Common myeloid progenitor, CD34-positive (primary cell): ENCODE results near the gene SKOR1.

ENCODE experiments used
- CTCF ChIA-PET: fragments of 350-600 bp; sonication (Branson Sonifier 250); formaldehyde crosslinking; loops from one replicate; lab custom pipeline; 2021; ENCODE audit warnings: antibody characterized with exemption; lab: Charles Lee
- POLR2A ChIA-PET: fragments of 350-600 bp; sonication (Branson Sonifier 250); formaldehyde crosslinking; loops from one replicate; lab custom pipeline; 2021; ENCODE audit warnings: antibody characterized with exemption; lab: Charles Lee
- DNase-seq, 3 donors: peaks; one replicate each; pipeline versions ENCODE4 v3.0.0 to v3.0.0-alpha.2; 2013
- H3K27ac ChIP-seq, 2 experiments: 1 replicate in 1 of 2; 2 replicates in 1 of 2; pipeline ENCODE4 v1.7.0; 2013; ENCODE audit warnings: inconsistent platforms in 2 of 2, low read length in 2 of 2, mild to moderate bottlenecking in 2 of 2, low read depth in 1 of 2, moderate library complexity in 1 of 2; ENCODE audit not compliant: severe bottlenecking in 2 of 2, insufficient read depth in 1 of 2, poor library complexity in 1 of 2
- H3K27me3 ChIP-seq, 5 experiments: replicated peaks in 2 of 5; 1 replicate in 3 of 5; 2 replicates in 2 of 5; pipeline versions ENCODE4 v1.6.1 to v1.7.0; 2013; ENCODE audit warnings: low read length in 4 of 5, mild to moderate bottlenecking in 2 of 5, moderate library complexity in 2 of 5, inconsistent platforms in 1 of 5; ENCODE audit not compliant: insufficient read depth in 5 of 5, control insufficient read depth in 4 of 5
- H3K36me3 ChIP-seq, 4 experiments: 1 replicate in 2 of 4; 2 replicates in 2 of 4; pipeline versions ENCODE4 v1.6.1 to v1.7.0; 2013; ENCODE audit warnings: low read length in 3 of 4, control low read depth in 1 of 4, mild to moderate bottlenecking in 1 of 4; ENCODE audit not compliant: control insufficient read depth in 4 of 4, insufficient read depth in 4 of 4
- H3K4me1 ChIP-seq, 4 experiments: 1 replicate in 3 of 4; 2 replicates in 1 of 4; pipeline versions ENCODE4 v1.6.1 to v1.7.1; 2013; ENCODE audit warnings: low read length in 3 of 4, mild to moderate bottlenecking in 3 of 4, control low read depth in 1 of 4, inconsistent platforms in 1 of 4, moderate library complexity in 1 of 4; ENCODE audit not compliant: control insufficient read depth in 4 of 4, insufficient read depth in 4 of 4; ENCODE audit errors: control extremely low read depth in 1 of 4
- H3K4me3 ChIP-seq, 7 experiments: 1 replicate in 4 of 7; 2 replicates in 3 of 7; pipeline versions ENCODE4 v1.5.1 to v1.7.0; 2013; ENCODE audit warnings: mild to moderate bottlenecking in 7 of 7, low read length in 6 of 7, moderate library complexity in 6 of 7, inconsistent platforms in 2 of 7, low read depth in 2 of 7, control low read depth in 1 of 7; ENCODE audit not compliant: insufficient read depth in 4 of 7, control insufficient read depth in 1 of 7; ENCODE audit errors: extremely low read depth in 1 of 7
- H3K9me3 ChIP-seq, 5 experiments: 1 replicate in 4 of 5; 2 replicates in 1 of 5; pipeline versions ENCODE4 v1.6.1 to v1.7.1; 2013; ENCODE audit warnings: low read length in 4 of 5, mild to moderate bottlenecking in 2 of 5, inconsistent platforms in 1 of 5, low read depth in 1 of 5, moderate library complexity in 1 of 5; ENCODE audit not compliant: control insufficient read depth in 4 of 5, insufficient read depth in 2 of 5; ENCODE audit errors: control extremely low read depth in 1 of 5
- WGBS: methylation state at CpG from one replicate; pipeline ENCODE4 v1.1.5; 2013; ENCODE audit not compliant: insufficient coverage; 5-methylcytosine and 5-hydroxymethylcytosine counted together

The SKOR1 gene

DNA sequence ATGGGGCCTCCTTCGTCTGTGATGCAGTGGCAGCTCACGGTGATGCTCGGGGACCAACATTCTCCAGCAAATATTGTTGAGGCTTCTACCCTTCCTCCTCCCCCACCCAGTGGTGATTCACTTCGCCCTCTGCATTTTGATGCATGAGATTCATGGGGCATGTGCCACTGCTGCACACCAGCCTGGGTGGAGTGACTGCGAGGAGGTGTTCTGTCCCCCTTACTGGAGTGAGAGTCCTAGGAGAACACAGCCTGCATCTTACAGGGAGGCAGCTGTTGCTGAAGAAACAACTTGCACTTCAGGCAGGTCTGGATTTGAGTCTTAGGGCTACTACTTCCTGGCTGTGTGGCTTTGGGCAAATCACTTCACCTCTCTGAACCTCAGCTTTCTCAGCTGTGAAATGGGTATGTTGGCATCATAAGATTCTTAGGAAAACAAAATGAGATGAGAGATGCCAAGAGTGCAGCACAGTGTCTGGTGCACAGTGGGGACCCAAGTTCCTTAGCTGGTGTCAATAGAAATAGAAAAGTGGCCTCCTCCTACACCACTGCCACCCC, 10.2 kb upstream of the SKOR1 start:
- no peak for DNase-seq
- ChIA-PET POLR2A (no interaction called here), CTCF (no interaction called here)
- Histone ChIP-seq H3K9me3 (peaks cover 0 to 20% (median 2%) of the 10 kb centered on the region in 5 experiments), H3K4me3 (no peak overlapping the region), H3K4me1 (peaks cover 0 to 16% (median 7%) of the 10 kb centered on the region in 4 experiments), H3K27me3 (peaks cover 0 to 38% (median 18%) of the 10 kb centered on the region in 5 experiments), H3K27ac (no peak overlapping the region), H3K36me3 (peaks cover 0 to 12% (median 0%) of the 10 kb centered on the region in 4 experiments)
- 93% methylated on average over 5 of the region's 5 CpGs for WGBS

GRCh38 chr15:67816668-67817067, 8.6 kb upstream of the SKOR1 start:
- POLR2A ChIA-PET, result no interaction called here
- CTCF ChIA-PET, result no interaction called here
- no peak for DNase-seq
- Histone ChIP-seq H3K4me1 (peaks cover 0 to 24% (median 13%) of the 10 kb centered on the region in 4 experiments), H3K9me3 (peaks cover 0 to 21% (median 6%) of the 10 kb centered on the region in 5 experiments), H3K27ac (no peak overlapping the region), H3K4me3 (no peak overlapping the region), H3K27me3 (peaks cover 0 to 54% (median 29%) of the 10 kb centered on the region in 5 experiments), H3K36me3 (peaks cover 0 to 12% (median 0%) of the 10 kb centered on the region in 4 experiments)
- no CpG with 5 or more reads among the region's 3 CpGs for WGBS

GRCh38 chr15:67818464-67818863, 6.8 kb upstream of the SKOR1 start:
- CTCF ChIA-PET, result interaction anchor here (0.6 to 1.5 kb wide), 3 partner anchors 18 to 36 kb away, joined by 3 to 4 read pairs (median 3); no protein-coding TSS in a partner anchor
- Histone ChIP-seq H3K4me1 (peaks cover 0 to 25% (median 16%) of the 10 kb centered on the region in 4 experiments), H3K4me3 (no peak overlapping the region), H3K36me3 (peaks cover 0 to 12% (median 0%) of the 10 kb centered on the region in 4 experiments), H3K9me3 (peaks cover 0 to 22% (median 6%) of the 10 kb centered on the region in 5 experiments), H3K27ac (no peak overlapping the region), H3K27me3 (peaks cover 0 to 72% (median 42%) of the 10 kb centered on the region in 5 experiments)
- WGBS, result 82% methylated on average over 2 of the region's 3 CpGs
- no peak for DNase-seq
- POLR2A ChIA-PET, result interaction anchor here (0.6 kb wide), 1 partner anchor 33 kb away, joined by 4 read pairs; no protein-coding TSS in a partner anchor

DNA sequence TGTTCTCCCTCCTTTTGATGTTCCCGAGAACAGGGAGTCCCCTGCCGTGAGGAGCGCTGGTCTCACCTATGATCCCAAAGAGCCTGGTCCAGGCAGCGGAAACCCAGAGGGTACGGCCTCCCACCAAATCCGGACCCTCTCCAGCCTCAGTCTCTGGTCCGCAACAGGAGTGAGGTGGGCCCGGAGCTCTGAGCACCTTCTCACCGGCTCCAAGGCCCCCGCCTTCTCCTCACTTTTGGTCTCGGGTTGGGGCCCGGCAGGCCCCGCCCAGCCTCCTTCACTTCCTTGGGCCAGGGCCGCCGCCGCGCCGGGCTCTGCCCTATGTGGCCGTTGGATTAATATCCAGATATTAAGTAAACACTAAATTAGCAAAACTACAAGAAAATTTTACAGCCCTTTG, 5.7 kb upstream of the SKOR1 start:
- WGBS, result 22% methylated on average over 13 of the region's 19 CpGs
- Histone ChIP-seq H3K4me3 (no peak overlapping the region), H3K27me3 (peaks cover 0 to 84% (median 50%) of the 10 kb centered on the region in 5 experiments), H3K27ac (no peak overlapping the region), H3K9me3 (peaks cover 0 to 22% (median 6%) of the 10 kb centered on the region in 5 experiments), H3K36me3 (peaks cover 0 to 12% (median 0%) of the 10 kb centered on the region in 4 experiments), H3K4me1 (peaks cover 0 to 33% (median 21%) of the 10 kb centered on the region in 4 experiments)
- ChIA-PET CTCF (no interaction called here), POLR2A (no interaction called here)
- DNase-seq, result no peak

- Histone ChIP-seq H3K27ac (no peak overlapping the region), H3K9me3 (peaks cover 0 to 22% (median 6%) of the 10 kb centered on the region in 5 experiments), H3K4me1 (peaks cover 0 to 35% (median 21%) of the 10 kb centered on the region in 4 experiments), H3K27me3 (peaks cover 0 to 86% (median 50%) of the 10 kb centered on the region in 5 experiments), H3K36me3 (peaks cover 0 to 7% (median 0%) of the 10 kb centered on the region in 4 experiments), H3K4me3 (no peak overlapping the region)
- 12% methylated on average over 42 of the region's 50 CpGs for WGBS
- peak in 2 of 3 donors; percentile 44 to 48 for DNase-seq
- ChIA-PET CTCF (interaction anchor here (1.1 to 1.2 kb wide), 2 partner anchors 11 to 14 kb away, joined by 3 to 4 read pairs; no protein-coding TSS in a partner anchor), POLR2A (interaction anchor here (0.6 kb wide), 1 partner anchor 204 kb away, joined by 3 read pairs; no protein-coding TSS in a partner anchor)
Measured at GRCh38 chr15:67820122-67820991, 5.0 kb upstream of the SKOR1 start.

GRCh38 chr15:67820992-67821783, 4.1 kb upstream of the SKOR1 start:
- H3K27ac ChIP-seq, result no peak overlapping the region
- ChIA-PET CTCF (interaction anchor here (1.1 to 1.2 kb wide), 2 partner anchors 12 to 15 kb away, joined by 3 to 4 read pairs; no protein-coding TSS in a partner anchor), POLR2A (interaction anchor here (0.6 kb wide), 1 partner anchor 205 kb away, joined by 3 read pairs; no protein-coding TSS in a partner anchor)
- WGBS, result 7% methylated on average over 30 of the region's 39 CpGs
- peak in 2 of 3 donors; percentile 81 for DNase-seq
- peaks cover 0 to 94% (median 57%) of the 10 kb centered on the region in 5 experiments for H3K27me3 ChIP-seq
- H3K4me1 ChIP-seq, result peaks cover 0 to 44% (median 29%) of the 10 kb centered on the region in 4 experiments
- H3K9me3 ChIP-seq, result peaks cover 0 to 18% (median 4%) of the 10 kb centered on the region in 5 experiments
- peaks cover 0 to 4% (median 0%) of the 10 kb centered on the region in 4 experiments for H3K36me3 ChIP-seq
- H3K4me3 ChIP-seq, result no peak overlapping the region
